K562 (cell line): Measurements from ENCODE around the gene NR0B2. TPM values are rescaled to one million over a fixed set of nuclear protein-coding genes. Genes with fewer than 3 reads are reported as not detected.

Experiments
- CSDE1 ChIP-seq, 2 experiments: fragments of 450-650 bp; IDR thresholded peaks; 2 replicates each; pipeline ENCODE4 v1.6.1; 2016; ENCODE audit warnings: mild to moderate bottlenecking in 1 of 2
- DMBX1 ChIP-seq: fragments of 250-450 bp; sonication (Bioruptor Pico); IDR thresholded peaks from 2 replicates; pipeline ENCODE4 v1.8.0; 2022; ENCODE audit warnings: inconsistent platforms, mild to moderate bottlenecking, moderate library complexity, borderline replicate concordance
- GATA2 ChIP-seq: sonication (generic); formaldehyde crosslinking; IDR thresholded peaks from 2 replicates; pipeline ENCODE4 v1.4.0; 2020; ENCODE audit warnings: mild to moderate bottlenecking, missing genetic modification reagents
- HMGN3 ChIP-seq: IDR thresholded peaks from 2 replicates; pipeline ENCODE4 v1.6.1; 2011; ENCODE audit warnings: borderline replicate concordance, low read depth, mild to moderate bottlenecking, mixed read lengths, low read length; ENCODE audit not compliant: insufficient read length; ENCODE audit errors: extremely low read depth
- MAZ ChIP-seq, 2 experiments: fragments of 450-650 bp in 1 of 2; sonication (generic) in 1 of 2; formaldehyde crosslinking; IDR thresholded peaks in 1 of 2; conservative IDR thresholded peaks in 1 of 2; 2 replicates each; pipeline versions ENCODE4 v1.4.0 to v1.5.0; 2020; ENCODE audit warnings: mild to moderate bottlenecking in 1 of 2, missing genetic modification reagents in 1 of 2
- NCOA1 ChIP-seq: fragments of 450-650 bp; IDR thresholded peaks from 2 replicates; pipeline ENCODE4 v1.6.1; 2016; ENCODE audit warnings: low read depth
- NCOA4 ChIP-seq: fragments of 450-650 bp; IDR thresholded peaks from 2 replicates; pipeline ENCODE4 v1.6.1; 2018; ENCODE audit warnings: mild to moderate bottlenecking; ENCODE audit not compliant: partially characterized antibody
- SAP30 ChIP-seq: fragments of 200-600 bp; sonication (generic); IDR thresholded peaks from 2 replicates; pipeline ENCODE4 v1.6.1; 2012; ENCODE audit warnings: borderline replicate concordance, low read depth, mild to moderate bottlenecking, moderate library complexity, low read length, control low read depth, inconsistent platforms; ENCODE audit not compliant: insufficient read depth, poor library complexity, severe bottlenecking
- SMAD1 ChIP-seq: fragments of 150-350 bp; IDR thresholded peaks from 2 replicates; pipeline ENCODE4 v1.6.1; 2014; ENCODE audit warnings: low read length, low read depth; ENCODE audit not compliant: partially characterized antibody
- TBL1XR1 ChIP-seq, 2 experiments: IDR thresholded peaks; 2 replicates each; pipeline ENCODE4 v1.6.1; 2012; ENCODE audit warnings: improper control_type of control experiment in 2 of 2, low read length in 2 of 2, mild to moderate bottlenecking in 1 of 2
- ZBTB7A ChIP-seq: IDR thresholded peaks from 2 replicates; pipeline ENCODE4 v1.6.1; 2011; ENCODE audit warnings: low read depth, mild to moderate bottlenecking, low read length, moderate library complexity, borderline replicate concordance; ENCODE audit not compliant: control insufficient read depth
- ZNF133 ChIP-seq: fragments of 250-450 bp; sonication (Bioruptor Pico); IDR thresholded peaks from 2 replicates; pipeline ENCODE4 v1.4.0; 2020; ENCODE audit warnings: mild to moderate bottlenecking
- ZNF583 ChIP-seq: fragments of 250-450 bp; sonication (Bioruptor Pico); IDR thresholded peaks from 2 replicates; pipeline ENCODE4 v1.4.0; 2020
- ZNF668 ChIP-seq: fragments of 250-450 bp; sonication (Bioruptor Pico); IDR thresholded peaks from 2 replicates; pipeline ENCODE4 v1.8.0; 2022; ENCODE audit warnings: mild to moderate bottlenecking, inconsistent platforms
- ZNF696 ChIP-seq: fragments of 250-450 bp; sonication (Bioruptor Pico); conservative IDR thresholded peaks from 2 replicates; pipeline ENCODE4 v1.4.0; 2020; ENCODE audit warnings: mild to moderate bottlenecking, moderate library complexity
- polyA plus RNA-seq, 8 experiments: library from polyadenylated mRNA; depleted of rRNA in 4 of 8; stranded (reverse) in 5 of 8; unstranded in 3 of 8; fragments of >200 nt; fragmentation: Nextera tagmentation in 2 of 8; fragmentation: Illumina TruSeq in 1 of 8; extraction: Ambion mirVana in 2 of 8; extraction: Trizol in 1 of 8; gene quantifications; 2 replicates each; pipeline versions ENCODE4 v1.2.1 to v1.2.3, GENCODE V29; 2011 to 2014; ENCODE audit warnings: inconsistent platforms in 1 of 8, missing spikeins in 1 of 8
- total RNA-seq, 7 experiments: library from RNA; depleted of rRNA in 6 of 7; stranded (reverse); fragments of >200 nt in 6 of 7; fragmentation: Illumina TruSeq in 2 of 7; extraction: Trizol in 2 of 7; gene quantifications; 2 replicates each; pipeline versions ENCODE4 v1.2.1 to v1.2.3, GENCODE V29; 2011 to 2021; ENCODE audit warnings: low replicate concordance in 1 of 7
- TF ChIP-seq, protein P1 (sequence below): fragments of 250-450 bp; sonication (Bioruptor Pico); IDR thresholded peaks from 2 replicates; pipeline ENCODE4 v1.8.0; 2022; ENCODE audit warnings: inconsistent platforms, mild to moderate bottlenecking, moderate library complexity, borderline replicate concordance
- TF ChIP-seq, protein P2 (sequence below): IDR thresholded peaks from 2 replicates; pipeline ENCODE4 v1.6.1; 2016; ENCODE audit warnings: missing genetic modification characterization, missing compliant biosample characterization
- TF ChIP-seq, protein P3 (sequence below), 2 experiments: fragments of 450-650 bp; conservative IDR thresholded peaks; 2 replicates each; pipeline ENCODE4 v1.6.1; 2017; ENCODE audit warnings: mild to moderate bottlenecking in 2 of 2, moderate library complexity in 2 of 2
- TF ChIP-seq, protein P4 (sequence below): fragments of 250-450 bp; sonication (Bioruptor Pico); IDR thresholded peaks from 2 replicates; pipeline ENCODE4 v1.5.0; 2020; ENCODE audit warnings: mild to moderate bottlenecking, borderline replicate concordance

Gene NR0B2
- total and polyA plus RNA-seq, 9 of the 15 experiments (the other 6 are each of a cell fraction or from before 2014, with no cell fraction given): not detected

DNA sequence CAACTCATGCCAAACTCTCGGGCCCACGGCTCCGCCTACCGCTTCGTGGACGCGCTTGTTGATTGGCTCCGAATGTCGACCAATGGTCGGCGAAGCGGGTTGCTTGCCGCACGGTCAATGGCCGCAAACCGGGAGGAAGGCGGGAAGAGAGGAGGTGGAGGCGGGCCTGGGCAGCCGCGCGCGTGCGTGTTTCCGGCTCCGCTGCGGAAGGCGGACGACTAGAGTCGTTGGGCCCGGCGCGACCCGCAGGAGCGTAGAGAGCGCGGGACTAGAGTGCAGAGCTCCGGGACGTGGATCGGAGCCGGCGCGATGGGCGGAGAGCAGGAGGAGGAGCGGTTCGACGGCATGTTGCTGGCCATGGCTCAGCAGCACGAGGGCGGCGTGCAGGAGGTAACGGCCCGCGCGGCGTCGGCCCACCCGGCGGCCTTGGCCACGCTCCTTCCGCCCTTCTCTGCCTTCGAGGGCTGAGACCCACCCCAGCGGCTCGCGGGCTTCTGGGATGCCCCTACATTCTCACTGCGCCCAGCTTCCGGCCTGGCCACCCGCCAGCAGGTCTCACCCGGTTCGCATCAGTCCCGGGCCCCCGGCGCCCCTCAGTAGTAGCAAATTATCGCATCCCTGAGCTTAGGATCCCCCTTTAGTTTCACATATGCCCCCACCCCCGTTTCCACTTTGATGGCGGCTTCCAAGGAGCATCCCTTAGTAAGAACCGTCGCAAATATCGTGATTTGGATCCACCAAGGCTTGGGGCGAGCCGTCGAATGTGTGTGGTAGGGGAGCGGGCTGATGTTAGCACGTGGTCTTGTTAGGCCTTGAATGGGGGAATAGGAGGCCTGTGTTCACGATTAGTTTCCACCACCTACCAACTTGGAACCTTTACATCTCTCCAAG lies 8.0 kb upstream of the NR0B2 start, which contains the start of gene NUDC (continued):
- TF ChIP-seq, protein P1, sequence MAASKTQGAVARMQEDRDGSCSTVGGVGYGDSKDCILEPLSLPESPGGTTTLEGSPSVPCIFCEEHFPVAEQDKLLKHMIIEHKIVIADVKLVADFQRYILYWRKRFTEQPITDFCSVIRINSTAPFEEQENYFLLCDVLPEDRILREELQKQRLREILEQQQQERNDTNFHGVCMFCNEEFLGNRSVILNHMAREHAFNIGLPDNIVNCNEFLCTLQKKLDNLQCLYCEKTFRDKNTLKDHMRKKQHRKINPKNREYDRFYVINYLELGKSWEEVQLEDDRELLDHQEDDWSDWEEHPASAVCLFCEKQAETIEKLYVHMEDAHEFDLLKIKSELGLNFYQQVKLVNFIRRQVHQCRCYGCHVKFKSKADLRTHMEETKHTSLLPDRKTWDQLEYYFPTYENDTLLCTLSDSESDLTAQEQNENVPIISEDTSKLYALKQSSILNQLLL (CRISPR knock-in tag): no peak
- TF ChIP-seq GATA2 (no peak), SMAD1 (peak; percentile 33), NCOA4 (no peak), ZNF668 (no peak), CSDE1 (IDR thresholded peaks at IDR 0.05) (no peak), MAZ (CRISPR knock-in tag; conservative IDR thresholded peaks at IDR 0.05 in 1 of 2, IDR thresholded peaks at IDR 0.05 in 1 of 2) (peak; percentile 66 to 70), HMGN3 (peak; percentile 87), ZNF133 (CRISPR knock-in tag) (no peak), TBL1XR1 (IDR thresholded peaks at IDR 0.05; ENCODE audit: low read length in 2 of 2) (no peak), NCOA1 (no peak), SAP30 (peak; percentile 71), ZBTB7A (peak; percentile 42; the same call in 1 of the 2 replicates), DMBX1 (CRISPR knock-in tag) (peak; percentile 19; the same call in 1 of the 2 replicates), ZNF583 (CRISPR knock-in tag) (0 out of 2 replicates have a peak, but pooled peaks have one; percentile 36), ZNF696 (CRISPR knock-in tag) (no peak)
- TF ChIP-seq, protein P2, sequence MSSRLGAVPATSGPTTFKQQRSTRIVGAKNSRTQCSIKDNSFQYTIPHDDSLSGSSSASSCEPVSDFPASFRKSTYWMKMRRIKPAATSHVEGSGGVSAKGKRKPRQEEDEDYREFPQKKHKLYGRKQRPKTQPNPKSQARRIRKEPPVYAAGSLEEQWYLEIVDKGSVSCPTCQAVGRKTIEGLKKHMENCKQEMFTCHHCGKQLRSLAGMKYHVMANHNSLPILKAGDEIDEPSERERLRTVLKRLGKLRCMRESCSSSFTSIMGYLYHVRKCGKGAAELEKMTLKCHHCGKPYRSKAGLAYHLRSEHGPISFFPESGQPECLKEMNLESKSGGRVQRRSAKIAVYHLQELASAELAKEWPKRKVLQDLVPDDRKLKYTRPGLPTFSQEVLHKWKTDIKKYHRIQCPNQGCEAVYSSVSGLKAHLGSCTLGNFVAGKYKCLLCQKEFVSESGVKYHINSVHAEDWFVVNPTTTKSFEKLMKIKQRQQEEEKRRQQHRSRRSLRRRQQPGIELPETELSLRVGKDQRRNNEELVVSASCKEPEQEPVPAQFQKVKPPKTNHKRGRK (tag): no peak
- TF ChIP-seq, protein P3, sequence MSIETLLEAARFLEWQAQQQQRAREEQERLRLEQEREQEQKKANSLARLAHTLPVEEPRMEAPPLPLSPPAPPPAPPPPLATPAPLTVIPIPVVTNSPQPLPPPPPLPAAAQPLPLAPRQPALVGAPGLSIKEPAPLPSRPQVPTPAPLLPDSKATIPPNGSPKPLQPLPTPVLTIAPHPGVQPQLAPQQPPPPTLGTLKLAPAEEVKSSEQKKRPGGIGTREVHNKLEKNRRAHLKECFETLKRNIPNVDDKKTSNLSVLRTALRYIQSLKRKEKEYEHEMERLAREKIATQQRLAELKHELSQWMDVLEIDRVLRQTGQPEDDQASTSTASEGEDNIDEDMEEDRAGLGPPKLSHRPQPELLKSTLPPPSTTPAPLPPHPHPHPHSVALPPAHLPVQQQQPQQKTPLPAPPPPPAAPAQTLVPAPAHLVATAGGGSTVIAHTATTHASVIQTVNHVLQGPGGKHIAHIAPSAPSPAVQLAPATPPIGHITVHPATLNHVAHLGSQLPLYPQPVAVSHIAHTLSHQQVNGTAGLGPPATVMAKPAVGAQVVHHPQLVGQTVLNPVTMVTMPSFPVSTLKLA (conservative IDR thresholded peaks at IDR 0.05): peak; percentile 80 to 92
- TF ChIP-seq, protein P4, sequence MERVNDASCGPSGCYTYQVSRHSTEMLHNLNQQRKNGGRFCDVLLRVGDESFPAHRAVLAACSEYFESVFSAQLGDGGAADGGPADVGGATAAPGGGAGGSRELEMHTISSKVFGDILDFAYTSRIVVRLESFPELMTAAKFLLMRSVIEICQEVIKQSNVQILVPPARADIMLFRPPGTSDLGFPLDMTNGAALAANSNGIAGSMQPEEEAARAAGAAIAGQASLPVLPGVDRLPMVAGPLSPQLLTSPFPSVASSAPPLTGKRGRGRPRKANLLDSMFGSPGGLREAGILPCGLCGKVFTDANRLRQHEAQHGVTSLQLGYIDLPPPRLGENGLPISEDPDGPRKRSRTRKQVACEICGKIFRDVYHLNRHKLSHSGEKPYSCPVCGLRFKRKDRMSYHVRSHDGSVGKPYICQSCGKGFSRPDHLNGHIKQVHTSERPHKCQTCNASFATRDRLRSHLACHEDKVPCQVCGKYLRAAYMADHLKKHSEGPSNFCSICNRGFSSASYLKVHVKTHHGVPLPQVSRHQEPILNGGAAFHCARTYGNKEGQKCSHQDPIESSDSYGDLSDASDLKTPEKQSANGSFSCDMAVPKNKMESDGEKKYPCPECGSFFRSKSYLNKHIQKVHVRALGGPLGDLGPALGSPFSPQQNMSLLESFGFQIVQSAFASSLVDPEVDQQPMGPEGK (CRISPR knock-in tag): no peak
